Mesenteric fat pad (tissue), 1 donor: ENCODE measurements around the gene ANTXR1. TPM values are rescaled to one million over a fixed set of nuclear protein-coding genes. Genes with fewer than 3 reads are reported as not detected.
"Not testable (repeated sequence)": the region's sequence is repeated elsewhere in the genome, so short reads cannot be mapped to it uniquely, and the experiment has no call there.

Experiments used
- DNase-seq: peaks from one replicate; pipeline ENCODE4 v3.0.0-alpha.2; 2020; ENCODE audit warnings: low spot score
- total RNA-seq: library from RNA; stranded (reverse); fragmentation: NEBNext Ultra II Directional; extraction: Animal tissue kit (Norgen Biotek cat#: 25700); gene quantifications from one replicate; pipeline ENCODE4 v1.2.1, GENCODE V29; 2021
- donor health status: DM: yes; HTN: yes; CAD: no.

The ANTXR1 gene
- total RNA-seq, 1 donor from 2014 or later = 51.9 TPM

- no peak for DNase-seq
These were observed 213.9 kb downstream of the ANTXR1 start for GRCh38 chr2:69226903-69227302.

GRCh38 chr2:69227716-69228115 lies 214.7 kb downstream of the ANTXR1 start:
- no peak for DNase-seq

GRCh38 chr2:69230946-69231345 lies 218.0 kb downstream of the ANTXR1 start:
- DNase-seq = not testable (repeated sequence)

DNA sequence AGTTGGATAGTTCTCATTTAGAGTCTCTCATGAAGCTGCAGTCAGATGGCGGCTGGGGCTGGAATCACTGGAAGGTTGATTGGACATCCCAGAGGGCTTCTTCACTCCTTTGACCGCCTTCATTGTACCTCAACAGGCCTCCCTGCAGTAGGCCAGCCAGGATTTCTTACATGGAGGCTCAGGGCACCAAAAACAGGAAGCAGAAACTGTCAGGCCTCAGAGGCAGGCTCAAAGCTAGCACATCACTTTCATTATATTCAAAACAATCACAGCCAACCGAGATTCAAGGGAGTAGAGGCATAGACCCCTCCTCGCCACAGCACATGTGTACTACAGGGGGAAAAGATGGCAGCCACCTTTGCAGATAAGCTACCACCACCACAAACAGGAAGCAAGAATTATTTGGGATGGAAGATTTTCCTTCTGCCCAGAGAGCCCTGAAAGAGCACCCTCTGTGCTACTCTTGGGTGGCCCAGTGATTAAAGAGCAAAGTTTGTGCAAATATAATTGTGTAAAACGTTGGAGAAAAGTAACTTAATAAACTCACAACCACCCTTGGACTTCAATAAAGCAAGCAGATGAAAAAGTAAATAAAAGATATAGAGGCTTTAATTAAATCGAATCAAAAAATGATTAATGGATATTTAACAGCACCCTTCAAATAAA lies 218.8 kb downstream of the ANTXR1 start:
- DNase-seq = no peak

DNA sequence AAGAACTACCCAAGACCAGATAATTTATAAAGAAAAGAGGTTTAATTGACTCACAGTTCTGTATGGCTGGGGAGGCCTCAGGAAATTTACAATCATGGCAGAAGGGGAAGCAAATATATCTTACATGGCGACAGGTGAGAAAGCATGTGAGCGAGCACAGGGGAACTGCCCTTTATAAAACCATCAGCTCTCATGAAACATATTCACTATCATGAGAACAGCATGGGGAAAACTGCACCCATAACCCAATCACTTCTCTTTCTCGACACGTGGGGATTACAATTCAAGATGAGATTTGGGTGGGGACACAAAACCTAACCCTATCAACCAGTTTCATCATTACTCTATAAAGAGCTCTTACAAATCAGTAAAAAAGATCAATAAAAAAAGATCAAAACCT lies 222.9 kb downstream of the ANTXR1 start:
- not testable (repeated sequence) for DNase-seq

- DNase-seq = no peak
These were observed 224.2 kb downstream of the ANTXR1 start for GRCh38 chr2:69237070-69237670.

DNA sequence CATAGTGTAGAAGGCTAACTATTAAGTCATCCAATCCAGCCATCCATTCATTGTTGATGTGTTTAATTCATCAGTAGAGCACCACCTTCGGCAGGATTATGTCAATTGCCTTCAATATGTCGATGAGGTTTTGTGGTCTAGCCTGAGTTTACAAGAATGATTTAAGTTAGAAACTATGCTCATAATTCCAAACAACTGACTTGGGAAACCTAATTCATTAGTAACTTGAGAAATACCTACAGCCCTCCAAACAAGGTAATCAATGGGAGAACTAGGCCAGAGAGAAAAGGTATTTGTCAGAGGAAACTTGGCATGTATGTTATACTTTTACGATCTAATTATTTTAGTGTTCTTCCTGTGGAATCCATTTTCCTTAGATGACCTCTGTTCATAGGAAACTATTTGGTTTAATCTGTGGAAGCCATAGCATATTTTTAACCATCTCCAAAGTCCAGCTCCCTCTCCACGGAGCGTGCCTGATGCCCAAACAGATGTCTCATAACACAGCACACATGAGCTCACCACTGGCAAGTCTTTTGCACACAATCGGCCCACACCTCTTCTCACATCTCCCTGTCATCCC lies 225.6 kb downstream of the ANTXR1 start:
- DNase-seq = no peak

DNA sequence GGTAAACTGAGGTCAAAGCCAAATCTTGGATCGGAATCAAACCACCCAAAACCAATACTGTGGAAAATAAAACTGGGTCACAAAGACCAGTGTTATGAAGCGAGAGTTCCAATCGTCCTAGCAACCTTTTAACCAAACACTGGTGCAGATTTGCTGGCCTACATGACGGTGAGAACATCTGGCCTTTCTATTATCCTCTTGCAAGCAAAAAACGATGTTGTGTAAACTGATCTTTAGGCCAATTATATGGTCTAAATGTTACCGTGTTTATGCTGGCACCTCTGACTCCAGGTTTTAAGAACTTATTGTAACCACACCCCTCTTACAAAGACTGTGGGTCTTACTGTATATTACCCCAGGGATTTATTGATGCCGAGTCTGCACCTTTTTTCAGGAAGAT lies 228.1 kb downstream of the ANTXR1 start:
- no peak for DNase-seq

DNA sequence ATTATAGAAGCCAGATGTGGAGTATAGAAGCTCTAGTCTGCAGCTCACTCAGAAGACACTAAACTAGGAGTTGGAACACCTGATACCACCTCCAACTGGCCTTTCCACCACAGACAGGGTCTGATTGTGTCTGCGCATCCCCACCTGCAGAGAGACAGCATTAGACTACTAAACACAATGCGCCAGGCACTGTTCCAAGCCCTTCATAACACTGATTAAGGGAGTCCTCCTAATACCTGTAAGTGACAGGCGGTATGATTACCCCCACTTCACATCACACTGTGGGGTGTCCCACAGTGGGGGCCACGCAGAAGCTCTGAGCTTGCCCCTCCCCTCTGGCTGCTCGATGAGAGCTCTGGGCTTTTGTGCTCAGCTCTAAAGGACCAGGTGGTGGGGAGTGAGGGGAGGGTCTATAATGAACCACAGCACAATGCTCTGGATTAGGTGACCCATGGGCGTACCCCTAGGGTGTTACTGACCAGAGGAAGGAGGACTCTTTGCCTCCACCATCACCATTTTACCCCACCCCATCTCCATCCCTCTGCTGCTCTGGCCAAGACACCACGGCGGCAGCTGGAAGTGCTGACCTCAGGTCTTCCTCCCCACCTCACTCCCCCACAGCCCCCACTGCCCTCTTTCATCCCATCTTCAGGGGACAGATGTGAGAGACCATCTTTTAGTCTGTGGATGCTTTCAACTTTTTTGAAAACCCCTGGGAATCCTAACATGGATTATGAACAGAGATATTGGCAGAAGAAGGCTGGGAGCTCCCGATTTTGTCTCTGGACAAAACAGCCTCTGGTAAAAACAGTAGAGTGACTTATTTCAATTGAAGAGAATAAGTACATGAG lies 228.9 kb downstream of the ANTXR1 start:
- DNase-seq = no peak

- DNase-seq = no peak
These were observed 229.7 kb downstream of the ANTXR1 start for GRCh38 chr2:69242651-69243051.

DNA sequence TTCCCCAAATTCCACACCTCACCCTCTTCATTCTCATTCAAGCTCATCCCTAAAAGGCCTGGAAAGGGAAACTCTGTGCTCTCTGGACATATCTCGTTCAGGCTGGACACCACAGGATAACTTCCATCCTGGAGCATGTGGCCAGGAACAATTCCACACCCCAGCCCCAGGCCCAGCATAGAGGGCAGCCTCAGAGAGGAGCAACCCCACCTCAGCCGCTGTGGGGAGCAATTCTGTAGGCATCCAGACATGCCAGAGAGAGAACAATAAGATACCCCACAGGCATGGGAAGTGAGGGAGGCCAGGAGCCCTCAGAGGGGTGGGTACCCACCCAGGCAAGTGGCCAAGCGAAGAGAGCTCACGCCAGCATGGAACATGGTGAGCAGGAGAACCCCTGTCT lies 230.7 kb downstream of the ANTXR1 start:
- DNase-seq = no peak

DNA sequence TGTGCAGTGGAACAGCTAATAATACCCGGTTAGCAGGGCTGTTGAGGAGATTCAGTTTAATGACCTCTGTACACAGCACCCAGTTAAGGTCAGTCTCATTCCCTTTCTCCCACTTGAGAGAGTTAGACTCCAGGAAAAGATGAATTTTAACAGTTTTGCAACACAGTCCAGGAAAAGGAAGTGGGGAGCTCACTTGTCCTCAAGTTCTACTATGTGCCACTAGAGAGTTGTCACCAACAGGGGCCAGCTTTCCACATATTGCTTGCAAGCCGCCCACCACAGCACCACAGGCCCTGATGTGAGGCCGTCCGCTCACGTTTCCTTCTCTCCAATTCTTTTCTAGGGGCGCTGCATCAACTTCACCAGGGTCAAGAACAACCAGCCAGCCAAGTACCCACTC lies 231.9 kb downstream of the ANTXR1 start:
- DNase-seq = no peak

GRCh38 chr2:69247583-69247982 lies 234.6 kb downstream of the ANTXR1 start:
- DNase-seq = no peak

GRCh38 chr2:69248232-69248631 lies 235.3 kb downstream of the ANTXR1 start:
- no peak for DNase-seq

DNA sequence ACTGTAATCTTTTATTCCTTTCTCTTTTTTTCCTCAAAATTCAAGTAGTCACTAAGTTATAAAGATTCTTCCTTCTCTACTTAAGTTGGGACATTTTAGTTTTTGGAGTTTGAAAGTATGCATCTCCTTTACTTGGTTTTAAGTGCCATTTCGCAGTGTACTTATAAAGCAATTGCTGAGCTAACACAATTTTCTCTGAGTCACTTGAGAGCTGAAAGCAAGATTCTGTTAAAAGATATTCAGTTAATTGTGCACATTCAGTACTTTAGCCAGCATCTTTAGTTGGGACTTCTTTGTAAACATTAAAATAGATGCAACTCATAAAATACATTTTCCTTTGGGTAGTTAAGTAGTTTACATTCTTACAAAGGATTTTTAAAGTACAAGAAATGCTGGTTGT lies 238.0 kb downstream of the ANTXR1 start:
- DNase-seq = no peak

- DNase-seq = no peak
These were observed 239.0 kb downstream of the ANTXR1 start for GRCh38 chr2:69251943-69252342.

DNA sequence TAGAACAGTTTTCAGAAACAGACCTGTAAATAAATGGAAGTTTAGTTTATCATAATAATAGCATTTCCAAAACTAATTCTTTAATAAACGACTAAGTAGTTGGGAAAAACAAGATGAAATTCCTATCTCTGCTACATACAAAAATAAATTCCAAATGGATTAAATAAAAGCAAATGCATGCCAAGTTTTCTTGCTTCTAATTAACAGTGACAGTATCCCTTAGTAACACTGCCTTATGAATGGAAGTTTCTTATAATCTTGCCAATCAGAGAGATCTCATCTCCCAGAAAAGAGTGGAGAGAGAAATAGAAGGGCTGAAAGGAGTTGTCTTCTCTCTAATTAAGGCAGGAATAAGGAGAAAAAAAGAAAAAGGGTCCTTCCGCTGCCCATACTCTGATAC lies 240.1 kb downstream of the ANTXR1 start:
- DNase-seq = no peak

GRCh38 chr2:69253611-69254301 lies 240.8 kb downstream of the ANTXR1 start:
- DNase-seq = no peak

DNA sequence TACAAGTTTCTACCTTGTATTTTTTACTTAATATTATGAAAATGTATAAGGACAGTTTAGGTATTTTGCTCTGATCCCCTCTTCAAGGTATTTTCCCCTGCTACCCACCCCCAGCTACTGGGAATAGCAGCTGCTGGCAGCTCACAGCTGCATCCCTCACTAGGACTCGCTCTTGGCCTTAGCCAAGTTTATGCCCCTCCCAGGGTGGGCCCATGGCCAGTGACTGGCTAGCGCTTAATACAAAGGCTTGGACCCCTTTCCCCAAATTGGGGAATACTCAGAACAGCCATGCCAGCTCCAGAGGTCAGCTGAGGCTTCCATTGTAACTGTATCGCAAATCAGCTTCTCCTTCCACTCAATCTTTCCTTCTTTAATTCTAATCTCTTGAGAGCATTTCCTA lies 242.8 kb downstream of the ANTXR1 start:
- no peak for DNase-seq

- DNase-seq = not testable (repeated sequence)
These were observed 247.1 kb downstream of the ANTXR1 start for GRCh38 chr2:69259994-69260591.

GRCh38 chr2:69260666-69261065 lies 247.7 kb downstream of the ANTXR1 start:
- no peak for DNase-seq
